Measurements from ENCODE around the gene SMYD3. TPM values are rescaled to one million over a fixed set of nuclear protein-coding genes. Genes with fewer than 3 reads are reported as not detected.
"Not testable (repeated sequence)": the region's sequence is repeated elsewhere in the genome, so short reads cannot be mapped to it uniquely, and the experiment has no call there.

Gene SMYD3
- total and polyA plus RNA-seq, 9 of the 15 experiments (the other 6 are each of a cell fraction or from before 2014, with no cell fraction given), result 128 to 440 (median 197) TPM

- no peak overlapping the region for H2AFZ ChIP-seq (ENCODE audit: low read depth, low read length)
- no peak overlapping the region for H3K9ac ChIP-seq (ENCODE audit: insufficient read depth in 1 of 2, low read depth in 2 of 2, low read length in 2 of 2)
- no peak overlapping the region for H3K4me3 ChIP-seq
- ChIA-PET POLR2A (interaction anchor here (0.8 kb wide), 1 partner anchor 10 kb away, joined by 4 read pairs; no protein-coding TSS in a partner anchor), CTCF (ENCODE audit: low intra/inter-chr PET ratio) (no interaction called here)
- H3K4me1 ChIP-seq (replicated peaks in 1 of 2; ENCODE audit: control insufficient read depth in 2 of 2, insufficient read depth in 2 of 2, low read length in 2 of 2), result no peaks in the 10 kb centered on the region
- WGBS (ENCODE audit: insufficient coverage, low coverage, missing lambda C conversion rate), result 95% methylated on average over 4 of the region's 12 CpGs
- in situ Hi-C loops (cut with MboI) (no loop called here), intact Hi-C loops (cut with micrococcal nuclease) (no loop called here)
- no peaks in the 10 kb centered on the region for H3K9me1 ChIP-seq (ENCODE audit: control insufficient read depth, insufficient read depth, low read length)
- no TSS peak for BruUV-seq (replicated peaks)
- no peaks in the 10 kb centered on the region for H4K20me1 ChIP-seq (replicated peaks; ENCODE audit: control insufficient read depth, insufficient read depth, low read length)
- TF ChIP-seq ZNF57 (CRISPR knock-in tag; IDR thresholded peaks at IDR 0.05) (no peak), RCOR1 (IDR thresholded peaks at IDR 0.05; ENCODE audit: borderline replicate concordance in 1 of 2, low read depth in 2 of 2, low read length in 2 of 2) (no peak), E4F1 (CRISPR knock-in tag; IDR thresholded peaks at IDR 0.05; ENCODE audit: borderline replicate concordance) (no peak), PATZ1 (CRISPR knock-in tag; IDR thresholded peaks at IDR 0.05; ENCODE audit: borderline replicate concordance) (no peak), HSF4 (CRISPR knock-in tag; IDR thresholded peaks at IDR 0.05; ENCODE audit: borderline replicate concordance) (no peak), SP1 (CRISPR knock-in tag; IDR thresholded peaks at IDR 0.05) (no peak), ZNF24 (IDR thresholded peaks at IDR 0.05) (no peak), NUFIP1 (IDR thresholded peaks at IDR 0.05; ENCODE audit: partially characterized antibody) (no peak), CCAR2 (IDR thresholded peaks at IDR 0.05; ENCODE audit: low read depth, low read length) (no peak), NFXL1 (CRISPR knock-in tag; IDR thresholded peaks at IDR 0.05) (no peak), MCM2 (IDR thresholded peaks at IDR 0.05; ENCODE audit: low read depth) (no peak), ETV5 (CRISPR knock-in tag; IDR thresholded peaks at IDR 0.05; ENCODE audit: low read depth) (no peak)
- no peak overlapping the region for H3K4me2 ChIP-seq (ENCODE audit: insufficient read depth, low read length)
- ATAC-seq (no peak), FAIRE-seq (no peak), DNase-seq (ENCODE audit: extremely low read depth in 1 of 4, low spot score in 3 of 4) (no peak)
- H3K27ac ChIP-seq (ENCODE audit: extremely low read depth, low read depth, low read length), result no peak overlapping the region
- H3K36me3 ChIP-seq (ENCODE audit: control insufficient read depth, insufficient read depth, low read length), result peaks cover under 1% of the 10 kb centered on the region; the same call in 2 of the 3 replicates
- H3K9me3 ChIP-seq (replicated peaks; ENCODE audit: control insufficient read depth, insufficient read depth, low read depth, low read length), result no peaks in the 10 kb centered on the region
- H3K27me3 ChIP-seq (ENCODE audit: control insufficient read depth in 2 of 2, insufficient read depth in 2 of 2, low read length in 2 of 2), result no peaks in the 10 kb centered on the region
- H3K79me2 ChIP-seq (ENCODE audit: control insufficient read depth, insufficient read depth, low read length), result no peaks in the 10 kb centered on the region
Measured at GRCh38 chr1:246324711-246325110, 182.4 kb downstream of the SMYD3 start.

- ATAC-seq; H3K9ac ChIP-seq (ENCODE audit: insufficient read depth in 1 of 2, low read depth in 2 of 2, low read length in 2 of 2); H4K20me1 ChIP-seq (replicated peaks; ENCODE audit: control insufficient read depth, insufficient read depth, low read length); H3K4me1 ChIP-seq (replicated peaks in 1 of 2; ENCODE audit: control insufficient read depth in 2 of 2, insufficient read depth in 2 of 2, low read length in 2 of 2); H3K4me3 ChIP-seq; H3K79me2 ChIP-seq (ENCODE audit: control insufficient read depth, insufficient read depth, low read length); H3K4me2 ChIP-seq (ENCODE audit: insufficient read depth, low read length); BruUV-seq (replicated peaks); H3K27me3 ChIP-seq (ENCODE audit: control insufficient read depth in 2 of 2, insufficient read depth in 2 of 2, low read length in 2 of 2); in situ Hi-C loops (cut with MboI); H2AFZ ChIP-seq (ENCODE audit: low read depth, low read length); H3K9me1 ChIP-seq (ENCODE audit: control insufficient read depth, insufficient read depth, low read length); H3K9me3 ChIP-seq (replicated peaks; ENCODE audit: control insufficient read depth, insufficient read depth, low read depth, low read length); intact Hi-C loops (cut with micrococcal nuclease); CTCF ChIA-PET (ENCODE audit: low intra/inter-chr PET ratio); H3K27ac ChIP-seq (ENCODE audit: extremely low read depth, low read depth, low read length); DNase-seq (ENCODE audit: extremely low read depth in 1 of 4, low spot score in 3 of 4); H3K36me3 ChIP-seq (ENCODE audit: control insufficient read depth, insufficient read depth, low read length); FAIRE-seq: not testable (repeated sequence)
- 90% methylated on average over 16 of the region's 17 CpGs for WGBS (ENCODE audit: insufficient coverage, low coverage, missing lambda C conversion rate)
- POLR2A ChIA-PET, result interaction anchor here (0.8 to 1.0 kb wide), 2 partner anchors 8 to 11 kb away, joined by 4 read pairs; no protein-coding TSS in a partner anchor
Measured at GRCh38 chr1:246324033-246324432, 183.0 kb downstream of the SMYD3 start.

All from K562 (cell line).